SU-DHL-6 (cell line): ENCODE measurements around the gene FKBP2.

Experiments used
- H2AFZ ChIP-seq: fragments of 200-600 bp; sonication (generic); 2 replicates; pipeline ENCODE4 v1.6.1; 2014; ENCODE audit warnings: low read depth, mild to moderate bottlenecking, moderate library complexity, mixed read lengths, antibody characterized with exemption, low read length; ENCODE audit not compliant: severe bottlenecking
- H3F3A ChIP-seq: fragments of 200-600 bp; shearing (Covaris generic); 2 replicates; pipeline ENCODE4 v1.6.0; 2016; ENCODE audit warnings: antibody characterized with exemption, mild to moderate bottlenecking; ENCODE audit not compliant: insufficient read depth
- H3K27ac ChIP-seq: fragments of 200-600 bp; sonication (generic); 2 replicates; pipeline ENCODE4 v1.5.1; 2016; ENCODE audit warnings: low read depth, mild to moderate bottlenecking, low read length, moderate library complexity, mixed read lengths
- H3K27me3 ChIP-seq: fragments of 200-600 bp; sonication (generic), shearing (Covaris generic); 2 replicates; pipeline ENCODE4 v1.6.0; 2014; ENCODE audit warnings: mild to moderate bottlenecking, low read length
- H3K36me3 ChIP-seq: fragments of 200-600 bp; sonication (generic); 2 replicates; pipeline ENCODE4 v1.6.1; 2014; ENCODE audit warnings: mild to moderate bottlenecking, low read length, mixed read lengths
- H3K4me2 ChIP-seq: fragments of 300-600, 200-600 bp; shearing (Covaris generic), sonication (generic); 2 replicates; pipeline ENCODE4 v1.6.0; 2014; ENCODE audit warnings: low read length, low read depth, mild to moderate bottlenecking; ENCODE audit not compliant: poor library complexity, severe bottlenecking
- H3K4me3 ChIP-seq: fragments of 200-600 bp; sonication (generic); 2 replicates; pipeline ENCODE4 v1.5.1; 2014; ENCODE audit warnings: antibody characterized with exemption, low read length, mild to moderate bottlenecking, mixed read lengths; ENCODE audit not compliant: insufficient read depth, poor library complexity, severe bottlenecking
- H3K79me2 ChIP-seq: fragments of 200-600 bp; sonication (generic); 2 replicates; pipeline ENCODE4 v1.6.1; 2014; ENCODE audit warnings: mild to moderate bottlenecking, low read length, moderate library complexity; ENCODE audit not compliant: insufficient read depth
- H3K9ac ChIP-seq: fragments of 200-600 bp; sonication (generic); 2 replicates; pipeline ENCODE4 v1.7.0; 2014; ENCODE audit warnings: mild to moderate bottlenecking, low read length
- H3K9me2 ChIP-seq: fragments of 200-600 bp; sonication (generic); replicated peaks from 2 replicates; pipeline ENCODE4 v1.6.1; 2014; ENCODE audit warnings: low read length; ENCODE audit not compliant: insufficient read depth
- H3K9me3 ChIP-seq: fragments of 200-600 bp; sonication (generic); 2 replicates; pipeline ENCODE4 v1.6.1; 2014; ENCODE audit warnings: low read length, mixed read lengths; ENCODE audit not compliant: insufficient read depth
- H4K20me1 ChIP-seq: fragments of 200-600 bp; sonication (generic); 2 replicates; pipeline ENCODE4 v1.6.1; 2014; ENCODE audit warnings: low read depth, mild to moderate bottlenecking, antibody characterized with exemption, low read length, moderate library complexity, mixed read lengths
- CTCF ChIP-seq: fragments of 200-600 bp; sonication (generic); IDR thresholded peaks from one replicate; pipeline ENCODE4 v1.5.1; 2017; ENCODE audit warnings: antibody characterized with exemption, mild to moderate bottlenecking, low read length, moderate library complexity; ENCODE audit not compliant: insufficient read depth, poor library complexity, severe bottlenecking
- EZH2phosphoT487 ChIP-seq: fragments of 200-600 bp; sonication (generic), shearing (Covaris generic); conservative IDR thresholded peaks from 2 replicates; pipeline ENCODE4 v1.6.1; 2018; ENCODE audit warnings: mild to moderate bottlenecking, antibody characterized with exemption, low read length, moderate library complexity, mixed read lengths

The FKBP2 gene

GRCh38 chr11:64206457-64207255 is 34.2 kb upstream of the FKBP2 start, which contains the start of gene FERMT3:
FERMT3 (plus strand) TSS chr11:64206721; CDS start chr11:64207365, 644 bp downstream.
- peak within 1 kb of the TSS; percentile 72 for H3K4me3 ChIP-seq
- H3K9me2 ChIP-seq: no peaks in the 10 kb centered on the region
- no peaks in the 10 kb centered on the region for H4K20me1 ChIP-seq
- no peaks in the 10 kb centered on the region for H3K9me3 ChIP-seq
- no peaks in the 10 kb centered on the region for H3K27me3 ChIP-seq
- peaks cover 15% of the 10 kb centered on the region for H3F3A ChIP-seq
- H2AFZ ChIP-seq: peak within 1 kb of the TSS; percentile 24
- no peaks in the 10 kb centered on the region; the same call in 1 of the 2 replicates for H3K36me3 ChIP-seq
- H3K9ac ChIP-seq: peak within 1 kb of the TSS; percentile 89
- H3K27ac ChIP-seq: peak within 1 kb of the TSS; percentile 86
- H3K79me2 ChIP-seq: no peaks in the 10 kb centered on the region; the same call in 1 of the 2 replicates
- H3K4me2 ChIP-seq: peak within 1 kb of the TSS; percentile 97
- TF ChIP-seq CTCF (no peak), EZH2phosphoT487 (no peak)

GRCh38 chr11:64207256-64208085 is 33.4 kb upstream of the FKBP2 start:
- Histone ChIP-seq H3K4me2 (peak overlapping the region; percentile 97), H3K79me2 (no peaks in the 10 kb centered on the region; the same call in 1 of the 2 replicates), H2AFZ (peak overlapping the region; percentile 24), H3K9ac (peak overlapping the region; percentile 89), H3K4me3 (peak overlapping the region; percentile 72), H3F3A (peaks cover 15% of the 10 kb centered on the region), H3K36me3 (no peaks in the 10 kb centered on the region; the same call in 1 of the 2 replicates), H3K27ac (peak overlapping the region; percentile 86), H3K9me2 (no peaks in the 10 kb centered on the region), H4K20me1 (no peaks in the 10 kb centered on the region), H3K9me3 (no peaks in the 10 kb centered on the region), H3K27me3 (no peaks in the 10 kb centered on the region)
- TF ChIP-seq EZH2phosphoT487: no peak
- no peak for TF ChIP-seq CTCF

DNA sequence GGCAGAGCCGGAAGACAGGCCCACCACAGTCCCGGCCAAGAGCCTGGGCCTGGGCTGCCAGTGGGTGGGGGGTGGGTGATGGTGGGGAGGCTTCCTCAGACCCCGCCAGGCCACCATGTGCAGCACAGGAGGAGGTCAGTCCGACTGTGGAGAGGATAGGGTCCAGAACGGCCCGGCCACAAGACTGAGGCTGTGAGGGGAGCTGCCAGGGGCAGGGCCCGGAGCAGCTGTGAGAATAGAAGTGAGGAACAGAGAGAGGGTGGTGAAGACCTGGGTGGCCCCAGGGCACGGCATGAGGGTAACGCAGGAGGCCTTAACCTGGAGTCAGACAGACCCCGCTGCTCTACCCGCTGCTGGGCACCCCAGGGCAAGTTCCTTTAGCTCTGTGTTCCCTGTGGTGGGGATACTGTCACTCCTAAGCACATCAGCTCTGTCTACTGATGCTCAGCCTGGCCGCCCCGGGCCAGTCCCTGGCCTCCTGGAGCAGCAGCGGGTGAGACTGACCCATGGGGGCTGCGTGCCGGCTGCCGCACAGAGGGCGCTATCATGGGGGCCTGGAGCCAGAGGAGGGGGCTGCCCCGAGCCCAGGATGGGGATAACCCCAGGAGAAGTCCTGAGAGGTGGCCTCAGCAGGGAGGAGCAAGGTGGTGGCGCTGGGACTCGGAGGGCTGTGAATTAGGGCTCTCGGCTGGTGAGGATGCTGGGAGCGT is 32.7 kb upstream of the FKBP2 start:
- no peak overlapping the region for H2AFZ ChIP-seq
- H3K9me2 ChIP-seq: no peaks in the 10 kb centered on the region
- H3K79me2 ChIP-seq: no peaks in the 10 kb centered on the region; the same call in 1 of the 2 replicates
- H4K20me1 ChIP-seq: no peaks in the 10 kb centered on the region
- H3K4me2 ChIP-seq: peak overlapping the region; percentile 97
- peaks cover 15% of the 10 kb centered on the region for H3F3A ChIP-seq
- H3K36me3 ChIP-seq: no peaks in the 10 kb centered on the region; the same call in 1 of the 2 replicates
- H3K9ac ChIP-seq: peak overlapping the region; percentile 89
- peak overlapping the region; percentile 72 for H3K4me3 ChIP-seq
- no peaks in the 10 kb centered on the region for H3K27me3 ChIP-seq
- peak overlapping the region; percentile 86 for H3K27ac ChIP-seq
- TF ChIP-seq EZH2phosphoT487 (no peak), CTCF (no peak)
- H3K9me3 ChIP-seq: no peaks in the 10 kb centered on the region
